Measurements from ENCODE around the gene CLASP1. TPM values are rescaled to one million over a fixed set of nuclear protein-coding genes. Genes with fewer than 3 reads are reported as not detected.

Gene CLASP1
- total and polyA plus RNA-seq, 2 experiments from 2014 or later = 16.6 to 56.3 TPM

DNA sequence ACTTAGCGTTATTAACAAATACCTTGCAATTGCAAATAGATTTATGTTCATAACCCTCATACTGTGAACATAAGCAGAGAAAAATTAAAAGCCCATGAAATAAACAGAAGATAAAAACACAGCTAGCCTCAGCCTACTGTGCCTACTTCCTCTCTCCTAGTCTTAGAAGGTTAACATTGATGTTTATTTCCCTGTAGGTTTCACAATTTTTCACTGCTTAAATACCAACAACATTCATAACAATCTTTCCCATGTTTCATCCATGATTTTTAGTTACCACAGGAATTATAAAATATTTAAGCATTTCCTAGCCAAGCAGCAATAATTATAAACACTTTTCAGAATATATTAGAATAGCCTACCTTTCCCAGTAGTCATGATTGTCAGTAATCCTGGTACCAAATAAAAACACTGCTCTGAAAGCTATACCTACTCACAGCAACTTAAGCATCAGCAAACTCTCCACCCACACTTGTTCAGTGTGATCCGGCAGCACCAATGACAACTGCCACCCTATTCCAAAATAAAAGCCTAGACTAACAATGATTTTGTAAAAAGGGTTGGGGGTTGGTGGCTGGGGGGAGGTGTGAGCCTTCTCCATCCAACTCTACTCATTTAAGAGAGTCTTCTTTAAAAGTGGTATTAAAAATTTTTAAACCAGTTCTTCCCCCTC, 159.2 kb downstream of the CLASP1 start:
- Histone ChIP-seq H3F3A (replicated peaks; ENCODE audit: low read depth) (no peaks in the 10 kb centered on the region), H3K9me2 (ENCODE audit: insufficient read depth) (no peaks in the 10 kb centered on the region), H3K4me1 (ENCODE audit: insufficient read depth) (peaks cover 30% of the 10 kb centered on the region), H4K20me1 (replicated peaks; ENCODE audit: insufficient read depth) (no peaks in the 10 kb centered on the region; the same call in 1 of the 2 replicates), H3K36me3 (ENCODE audit: insufficient read depth) (no peaks in the 10 kb centered on the region), H3K27me3 (ENCODE audit: insufficient read depth) (no peaks in the 10 kb centered on the region), H3K4me3 (no peak overlapping the region; the same call in 1 of the 2 replicates), H3K4me2 (peak overlapping the region; percentile 40), H2AFZ (no peak overlapping the region), H3K79me2 (replicated peaks; ENCODE audit: insufficient read depth) (peaks cover 63% of the 10 kb centered on the region), H3K27ac (ENCODE audit: low read depth) (peak overlapping the region; percentile 35; the same call in 1 of the 2 replicates)
- H3K27ac Mint-ChIP-seq = peak overlapping the region; percentile 37
- peaks cover 24% of the 10 kb centered on the region for H3K4me1 Mint-ChIP-seq
- no peaks in the 10 kb centered on the region for H3K9me3 Mint-ChIP-seq
- peak; percentile 87 for ATAC-seq
- peak; percentile 62 for DNase-seq (ENCODE audit: low spot score)
- no peaks in the 10 kb centered on the region; the same call in 2 of the 3 replicates for H3K36me3 Mint-ChIP-seq (ENCODE audit: low read depth)
- TF ChIP-seq CREB1 (CRISPR knock-in tag; IDR thresholded peaks at IDR 0.05; ENCODE audit: low read depth) (0 out of 2 replicates have a peak, but pooled peaks have one; percentile 44), EZH2 (IDR thresholded peaks at IDR 0.05; ENCODE audit: low read depth, unreplicated experiment) (no peak)
- no peaks in the 10 kb centered on the region for H3K27me3 Mint-ChIP-seq (ENCODE audit: insufficient read depth, low read depth, poor library complexity)
- H3K4me3 Mint-ChIP-seq = peak overlapping the region; percentile 52; the same call in 2 of the 3 replicates

- peak; percentile 48 for ATAC-seq
- Histone ChIP-seq H3K4me1 (ENCODE audit: insufficient read depth) (peaks cover 30% of the 10 kb centered on the region), H3K27me3 (ENCODE audit: insufficient read depth) (no peaks in the 10 kb centered on the region), H3K79me2 (replicated peaks; ENCODE audit: insufficient read depth) (peaks cover 68% of the 10 kb centered on the region), H3K4me2 (no peak overlapping the region; the same call in 1 of the 2 replicates), H3K27ac (ENCODE audit: low read depth) (no peak overlapping the region), H3F3A (replicated peaks; ENCODE audit: low read depth) (no peaks in the 10 kb centered on the region), H4K20me1 (replicated peaks; ENCODE audit: insufficient read depth) (no peaks in the 10 kb centered on the region; the same call in 1 of the 2 replicates), H2AFZ (no peak overlapping the region), H3K9me2 (ENCODE audit: insufficient read depth) (peaks cover 5% of the 10 kb centered on the region; the same call in 1 of the 2 replicates), H3K4me3 (no peak overlapping the region), H3K36me3 (ENCODE audit: insufficient read depth) (no peaks in the 10 kb centered on the region)
- Mint-ChIP-seq H3K9me3 (no peaks in the 10 kb centered on the region), H3K27me3 (ENCODE audit: insufficient read depth, low read depth, poor library complexity) (no peaks in the 10 kb centered on the region), H3K4me3 (no peak overlapping the region), H3K27ac (peak overlapping the region; percentile 49; the same call in 1 of the 2 replicates), H3K4me1 (peaks cover 28% of the 10 kb centered on the region), H3K36me3 (ENCODE audit: low read depth) (no peaks in the 10 kb centered on the region; the same call in 2 of the 3 replicates)
- DNase-seq (ENCODE audit: low spot score) = no peak
- no peak for TF ChIP-seq ZNF331 (CRISPR knock-in tag; IDR thresholded peaks at IDR 0.05; ENCODE audit: low read depth)
- TF ChIP-seq, protein P1, sequence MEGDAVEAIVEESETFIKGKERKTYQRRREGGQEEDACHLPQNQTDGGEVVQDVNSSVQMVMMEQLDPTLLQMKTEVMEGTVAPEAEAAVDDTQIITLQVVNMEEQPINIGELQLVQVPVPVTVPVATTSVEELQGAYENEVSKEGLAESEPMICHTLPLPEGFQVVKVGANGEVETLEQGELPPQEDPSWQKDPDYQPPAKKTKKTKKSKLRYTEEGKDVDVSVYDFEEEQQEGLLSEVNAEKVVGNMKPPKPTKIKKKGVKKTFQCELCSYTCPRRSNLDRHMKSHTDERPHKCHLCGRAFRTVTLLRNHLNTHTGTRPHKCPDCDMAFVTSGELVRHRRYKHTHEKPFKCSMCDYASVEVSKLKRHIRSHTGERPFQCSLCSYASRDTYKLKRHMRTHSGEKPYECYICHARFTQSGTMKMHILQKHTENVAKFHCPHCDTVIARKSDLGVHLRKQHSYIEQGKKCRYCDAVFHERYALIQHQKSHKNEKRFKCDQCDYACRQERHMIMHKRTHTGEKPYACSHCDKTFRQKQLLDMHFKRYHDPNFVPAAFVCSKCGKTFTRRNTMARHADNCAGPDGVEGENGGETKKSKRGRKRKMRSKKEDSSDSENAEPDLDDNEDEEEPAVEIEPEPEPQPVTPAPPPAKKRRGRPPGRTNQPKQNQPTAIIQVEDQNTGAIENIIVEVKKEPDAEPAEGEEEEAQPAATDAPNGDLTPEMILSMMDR (conservative IDR thresholded peaks at IDR 0.05; ENCODE audit: low read depth in 2 of 2) = no peak
- no peak for TF ChIP-seq ZNF114 (CRISPR knock-in tag; IDR thresholded peaks at IDR 0.05)
- no peak for TF ChIP-seq REST (IDR thresholded peaks at IDR 0.05; ENCODE audit: unreplicated experiment)
- TF ChIP-seq, protein P2, sequence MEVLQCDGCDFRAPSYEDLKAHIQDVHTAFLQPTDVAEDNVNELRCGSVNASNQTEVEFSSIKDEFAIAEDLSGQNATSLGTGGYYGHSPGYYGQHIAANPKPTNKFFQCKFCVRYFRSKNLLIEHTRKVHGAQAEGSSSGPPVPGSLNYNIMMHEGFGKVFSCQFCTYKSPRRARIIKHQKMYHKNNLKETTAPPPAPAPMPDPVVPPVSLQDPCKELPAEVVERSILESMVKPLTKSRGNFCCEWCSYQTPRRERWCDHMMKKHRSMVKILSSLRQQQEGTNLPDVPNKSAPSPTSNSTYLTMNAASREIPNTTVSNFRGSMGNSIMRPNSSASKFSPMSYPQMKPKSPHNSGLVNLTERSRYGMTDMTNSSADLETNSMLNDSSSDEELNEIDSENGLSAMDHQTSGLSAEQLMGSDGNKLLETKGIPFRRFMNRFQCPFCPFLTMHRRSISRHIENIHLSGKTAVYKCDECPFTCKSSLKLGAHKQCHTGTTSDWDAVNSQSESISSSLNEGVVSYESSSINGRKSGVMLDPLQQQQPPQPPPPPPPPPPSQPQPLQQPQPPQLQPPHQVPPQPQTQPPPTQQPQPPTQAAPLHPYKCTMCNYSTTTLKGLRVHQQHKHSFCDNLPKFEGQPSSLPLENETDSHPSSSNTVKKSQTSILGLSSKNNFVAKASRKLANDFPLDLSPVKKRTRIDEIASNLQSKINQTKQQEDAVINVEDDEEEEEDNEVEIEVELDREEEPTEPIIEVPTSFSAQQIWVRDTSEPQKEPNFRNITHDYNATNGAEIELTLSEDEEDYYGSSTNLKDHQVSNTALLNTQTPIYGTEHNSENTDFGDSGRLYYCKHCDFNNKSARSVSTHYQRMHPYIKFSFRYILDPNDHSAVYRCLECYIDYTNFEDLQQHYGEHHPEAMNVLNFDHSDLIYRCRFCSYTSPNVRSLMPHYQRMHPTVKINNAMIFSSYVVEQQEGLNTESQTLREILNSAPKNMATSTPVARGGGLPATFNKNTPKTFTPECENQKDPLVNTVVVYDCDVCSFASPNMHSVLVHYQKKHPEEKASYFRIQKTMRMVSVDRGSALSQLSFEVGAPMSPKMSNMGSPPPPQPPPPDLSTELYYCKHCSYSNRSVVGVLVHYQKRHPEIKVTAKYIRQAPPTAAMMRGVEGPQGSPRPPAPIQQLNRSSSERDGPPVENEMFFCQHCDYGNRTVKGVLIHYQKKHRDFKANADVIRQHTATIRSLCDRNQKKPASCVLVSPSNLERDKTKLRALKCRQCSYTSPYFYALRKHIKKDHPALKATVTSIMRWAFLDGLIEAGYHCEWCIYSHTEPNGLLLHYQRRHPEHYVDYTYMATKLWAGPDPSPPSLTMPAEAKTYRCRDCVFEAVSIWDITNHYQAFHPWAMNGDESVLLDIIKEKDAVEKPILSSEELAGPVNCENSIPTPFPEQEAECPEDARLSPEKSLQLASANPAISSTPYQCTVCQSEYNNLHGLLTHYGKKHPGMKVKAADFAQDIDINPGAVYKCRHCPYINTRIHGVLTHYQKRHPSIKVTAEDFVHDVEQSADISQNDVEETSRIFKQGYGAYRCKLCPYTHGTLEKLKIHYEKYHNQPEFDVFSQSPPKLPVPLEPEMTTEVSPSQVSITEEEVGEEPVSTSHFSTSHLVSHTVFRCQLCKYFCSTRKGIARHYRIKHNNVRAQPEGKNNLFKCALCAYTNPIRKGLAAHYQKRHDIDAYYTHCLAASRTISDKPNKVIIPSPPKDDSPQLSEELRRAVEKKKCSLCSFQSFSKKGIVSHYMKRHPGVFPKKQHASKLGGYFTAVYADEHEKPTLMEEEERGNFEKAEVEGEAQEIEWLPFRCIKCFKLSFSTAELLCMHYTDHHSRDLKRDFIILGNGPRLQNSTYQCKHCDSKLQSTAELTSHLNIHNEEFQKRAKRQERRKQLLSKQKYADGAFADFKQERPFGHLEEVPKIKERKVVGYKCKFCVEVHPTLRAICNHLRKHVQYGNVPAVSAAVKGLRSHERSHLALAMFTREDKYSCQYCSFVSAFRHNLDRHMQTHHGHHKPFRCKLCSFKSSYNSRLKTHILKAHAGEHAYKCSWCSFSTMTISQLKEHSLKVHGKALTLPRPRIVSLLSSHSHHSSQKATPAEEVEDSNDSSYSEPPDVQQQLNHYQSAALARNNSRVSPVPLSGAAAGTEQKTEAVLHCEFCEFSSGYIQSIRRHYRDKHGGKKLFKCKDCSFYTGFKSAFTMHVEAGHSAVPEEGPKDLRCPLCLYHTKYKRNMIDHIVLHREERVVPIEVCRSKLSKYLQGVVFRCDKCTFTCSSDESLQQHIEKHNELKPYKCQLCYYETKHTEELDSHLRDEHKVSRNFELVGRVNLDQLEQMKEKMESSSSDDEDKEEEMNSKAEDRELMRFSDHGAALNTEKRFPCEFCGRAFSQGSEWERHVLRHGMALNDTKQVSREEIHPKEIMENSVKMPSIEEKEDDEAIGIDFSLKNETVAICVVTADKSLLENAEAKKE (CRISPR knock-in tag; IDR thresholded peaks at IDR 0.05) = no peak
Observed at GRCh38 chr2:121489284-121489683, 160.0 kb downstream of the CLASP1 start.
